ENCODE measurements around the gene PCDHGA10.

DNA sequence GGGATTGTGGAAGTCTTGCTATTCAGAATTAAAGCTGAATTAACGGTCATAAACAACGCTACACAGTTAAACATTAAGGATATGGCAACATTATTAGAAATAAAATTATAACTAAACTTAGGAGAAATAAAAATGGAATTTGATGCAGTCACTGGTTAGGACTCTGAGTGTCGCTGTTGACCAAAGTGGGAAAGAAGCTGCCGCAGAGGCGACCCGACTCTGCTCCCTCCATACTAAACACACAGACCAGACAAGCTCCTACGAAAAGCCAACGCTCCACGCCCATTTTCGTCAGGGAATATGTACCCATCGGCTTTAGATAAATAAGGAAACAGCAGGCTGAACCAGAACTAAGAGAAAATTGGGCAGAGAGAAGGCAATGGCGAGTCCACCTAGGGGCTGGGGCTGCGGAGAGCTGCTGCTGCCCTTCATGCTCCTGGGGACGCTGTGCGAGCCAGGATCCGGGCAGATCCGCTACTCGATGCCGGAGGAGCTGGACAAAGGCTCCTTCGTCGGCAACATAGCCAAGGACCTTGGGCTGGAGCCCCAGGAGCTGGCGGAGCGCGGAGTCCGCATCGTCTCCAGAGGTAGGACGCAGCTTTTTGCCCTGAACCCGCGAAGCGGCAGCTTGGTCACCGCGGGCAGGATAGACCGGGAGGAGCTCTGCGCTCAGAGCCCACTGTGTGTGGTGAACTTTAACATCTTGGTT is 48.7 kb upstream of the PCDHGA10 start, which contains the start of gene PCDHGA5:
- TF ChIP-seq, protein P1, sequence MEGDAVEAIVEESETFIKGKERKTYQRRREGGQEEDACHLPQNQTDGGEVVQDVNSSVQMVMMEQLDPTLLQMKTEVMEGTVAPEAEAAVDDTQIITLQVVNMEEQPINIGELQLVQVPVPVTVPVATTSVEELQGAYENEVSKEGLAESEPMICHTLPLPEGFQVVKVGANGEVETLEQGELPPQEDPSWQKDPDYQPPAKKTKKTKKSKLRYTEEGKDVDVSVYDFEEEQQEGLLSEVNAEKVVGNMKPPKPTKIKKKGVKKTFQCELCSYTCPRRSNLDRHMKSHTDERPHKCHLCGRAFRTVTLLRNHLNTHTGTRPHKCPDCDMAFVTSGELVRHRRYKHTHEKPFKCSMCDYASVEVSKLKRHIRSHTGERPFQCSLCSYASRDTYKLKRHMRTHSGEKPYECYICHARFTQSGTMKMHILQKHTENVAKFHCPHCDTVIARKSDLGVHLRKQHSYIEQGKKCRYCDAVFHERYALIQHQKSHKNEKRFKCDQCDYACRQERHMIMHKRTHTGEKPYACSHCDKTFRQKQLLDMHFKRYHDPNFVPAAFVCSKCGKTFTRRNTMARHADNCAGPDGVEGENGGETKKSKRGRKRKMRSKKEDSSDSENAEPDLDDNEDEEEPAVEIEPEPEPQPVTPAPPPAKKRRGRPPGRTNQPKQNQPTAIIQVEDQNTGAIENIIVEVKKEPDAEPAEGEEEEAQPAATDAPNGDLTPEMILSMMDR (IDR thresholded peaks at IDR 0.05; ENCODE audit: poor library complexity, severe bottlenecking): no peak
- no peak for TF ChIP-seq TAF1 (IDR thresholded peaks at IDR 0.05; ENCODE audit: low read depth)
- no peak for TF ChIP-seq EZH2 (IDR thresholded peaks at IDR 0.05; ENCODE audit: borderline replicate concordance, insufficient read depth, low read length, poor library complexity, severe bottlenecking)
